Measurements from ENCODE around the gene TXNRD1.
"Not testable (repeated sequence)": the region's sequence is repeated elsewhere in the genome, so short reads cannot be mapped to it uniquely, and the experiment has no call there.

Gene TXNRD1

GRCh38 chr12:104215638-104216297, at the start of gene TXNRD1:
Gene TXNRD1, plus strand, starts transcription at chr12:104215779. Its CDS starts 24 bp downstream, at chr12:104215803.
- DNase-seq: no peak

GRCh38 chr12:104165801-104166200, 49.8 kb upstream of the TXNRD1 start:
- DNase-seq: no peak

- DNase-seq: no peak
Measured at GRCh38 chr12:104166465-104166864, 49.1 kb upstream of the TXNRD1 start.

- DNase-seq: no peak
Measured at GRCh38 chr12:104167519-104168458, 47.8 kb upstream of the TXNRD1 start.

GRCh38 chr12:104168596-104168995, 47.0 kb upstream of the TXNRD1 start:
- DNase-seq: no peak

- DNase-seq: no peak
Measured at GRCh38 chr12:104171785-104172569, 43.6 kb upstream of the TXNRD1 start.

GRCh38 chr12:104172570-104172947, 43.0 kb upstream of the TXNRD1 start:
- DNase-seq: no peak

GRCh38 chr12:104173804-104174203, 41.8 kb upstream of the TXNRD1 start:
- DNase-seq: not testable (repeated sequence)

- DNase-seq: no peak
Measured at GRCh38 chr12:104175726-104176247, 39.8 kb upstream of the TXNRD1 start.

GRCh38 chr12:104177336-104177662, 38.3 kb upstream of the TXNRD1 start:
- no peak for DNase-seq

- peak; percentile 37 for DNase-seq
Measured at GRCh38 chr12:104177663-104178501, 37.7 kb upstream of the TXNRD1 start.

- DNase-seq: no peak
Measured at GRCh38 chr12:104180374-104180773, 35.2 kb upstream of the TXNRD1 start.

GRCh38 chr12:104181313-104181712, 34.3 kb upstream of the TXNRD1 start:
- no peak for DNase-seq

- no peak for DNase-seq
Measured at GRCh38 chr12:104182144-104182543, 33.4 kb upstream of the TXNRD1 start.

- DNase-seq: no peak
Measured at GRCh38 chr12:104182621-104183378, 32.8 kb upstream of the TXNRD1 start.

- DNase-seq: no peak
Measured at GRCh38 chr12:104183443-104183842, 32.1 kb upstream of the TXNRD1 start.

- DNase-seq: no peak
Measured at GRCh38 chr12:104187446-104188155, 28.0 kb upstream of the TXNRD1 start.

GRCh38 chr12:104188534-104188933, 27.0 kb upstream of the TXNRD1 start:
- DNase-seq: no peak

- DNase-seq: no peak
Measured at GRCh38 chr12:104189915-104190555, 25.5 kb upstream of the TXNRD1 start.

GRCh38 chr12:104190641-104191176, 24.9 kb upstream of the TXNRD1 start:
- no peak for DNase-seq
